Activated T-helper 17 cell treated with anti-CD3 and anti-CD28 coated beads, Interleukin-2, amount 50 U/mL, for 72 hours (primary cell): Measurements from ENCODE around the gene AGAP5. TPM values are rescaled to one million over a fixed set of nuclear protein-coding genes. Genes with fewer than 3 reads are reported as not detected.
"Not testable (repeated sequence)": the region's sequence is repeated elsewhere in the genome, so short reads cannot be mapped to it uniquely, and the experiment has no call there.

Source experiments
- ATAC-seq: fragments of 150-1000 bp; cut with Tn5 transposase; replicated peaks from 2 replicates; pipeline ENCODE4 v1.10.0; 2021; ENCODE audit warnings: mild to moderate bottlenecking, moderate library complexity
- H3K27ac Mint-ChIP-seq: one replicate; pipeline ENCODE4 v1.8.0; 2022; ENCODE audit warnings: mixed read lengths
- H3K27me3 Mint-ChIP-seq: one replicate; pipeline ENCODE4 v1.8.0; 2022; ENCODE audit warnings: mixed read lengths
- H3K36me3 Mint-ChIP-seq: one replicate; pipeline ENCODE4 v1.8.0; 2022; ENCODE audit warnings: low read depth, mild to moderate bottlenecking, mixed read lengths
- H3K4me1 Mint-ChIP-seq: one replicate; pipeline ENCODE4 v1.8.0; 2022; ENCODE audit warnings: mixed read lengths
- H3K4me3 Mint-ChIP-seq: one replicate; pipeline ENCODE4 v1.8.0; 2022; ENCODE audit warnings: mild to moderate bottlenecking, mixed read lengths
- H3K9me3 Mint-ChIP-seq: one replicate; pipeline ENCODE4 v1.8.0; 2022; ENCODE audit warnings: mixed read lengths
- total RNA-seq, 2 donors: library from RNA; stranded (reverse); gene quantifications; one replicate each; pipeline ENCODE4 v1.2.3, GENCODE V29; 2022

Gene AGAP5
- total RNA-seq, 2 donors from 2014 or later, result 6.3 to 7.2 TPM

DNA sequence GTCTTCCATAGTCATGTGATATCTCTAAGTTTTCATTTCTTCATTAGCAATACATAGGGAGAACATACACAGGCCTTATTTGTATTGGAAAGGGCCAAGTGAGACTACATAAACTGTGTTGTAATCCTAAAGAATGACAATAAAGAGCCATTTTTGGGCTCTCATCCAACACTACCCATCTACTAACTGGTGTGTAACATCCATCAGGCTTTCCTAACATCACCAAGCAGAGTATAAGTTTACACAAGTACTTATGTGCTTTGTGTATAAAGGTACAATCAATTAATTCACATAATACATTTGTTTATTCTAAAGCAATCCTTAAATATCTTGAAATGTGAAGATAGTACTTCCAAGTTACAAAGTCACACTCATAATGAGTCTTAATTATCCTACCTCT, 2.6 kb downstream of the AGAP5 start:
- H3K36me3 Mint-ChIP-seq, result peaks cover 28% of the 10 kb centered on the region
- H3K4me3 Mint-ChIP-seq, ATAC-seq, H3K4me1 Mint-ChIP-seq, H3K27ac Mint-ChIP-seq, H3K9me3 Mint-ChIP-seq, H3K27me3 Mint-ChIP-seq: not testable (repeated sequence)

DNA sequence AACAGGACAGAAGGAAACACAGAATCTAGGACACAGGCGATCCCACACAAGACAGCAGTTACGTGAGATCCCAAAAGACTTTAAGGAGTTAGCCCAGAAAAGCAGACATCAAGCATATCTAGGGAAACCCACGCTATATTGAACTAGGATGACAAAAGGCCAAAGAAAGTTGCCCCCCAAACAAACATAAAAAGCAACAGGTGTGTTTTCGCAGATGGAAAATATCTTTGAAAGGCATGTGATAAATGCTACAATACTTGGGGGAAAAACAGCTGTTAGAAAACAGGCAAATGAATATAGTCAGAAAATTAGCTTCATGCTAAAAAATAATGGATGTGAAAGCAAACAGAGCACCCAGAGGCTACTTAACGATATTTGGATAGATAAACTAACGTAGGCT, 7.2 kb downstream of the AGAP5 start:
- not testable (repeated sequence) for H3K4me1 Mint-ChIP-seq, H3K27me3 Mint-ChIP-seq, H3K9me3 Mint-ChIP-seq, ATAC-seq, H3K4me3 Mint-ChIP-seq, H3K27ac Mint-ChIP-seq
- peaks cover 34% of the 10 kb centered on the region for H3K36me3 Mint-ChIP-seq

DNA sequence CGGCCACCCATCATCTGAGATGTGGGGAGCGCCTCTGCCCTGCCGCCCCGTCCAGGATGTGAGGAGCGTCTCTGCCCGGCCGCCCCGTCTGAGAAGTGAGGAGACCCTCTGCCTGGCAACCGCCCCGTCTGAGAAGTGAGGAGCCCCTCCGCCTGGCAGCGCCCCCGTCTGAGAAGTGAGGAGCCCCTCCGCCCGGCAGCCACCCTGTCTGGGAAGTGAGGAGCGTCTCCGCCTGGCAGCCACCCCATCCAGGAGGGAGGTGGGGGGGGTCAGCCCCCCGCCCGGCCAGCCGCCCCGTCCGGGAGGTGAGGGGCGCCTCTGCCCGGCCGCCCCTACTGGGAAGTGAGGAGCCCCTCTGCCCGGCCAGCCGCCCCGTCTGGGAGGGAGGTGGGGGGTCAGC, 8.3 kb downstream of the AGAP5 start:
- not testable (repeated sequence) for H3K27ac Mint-ChIP-seq, H3K4me1 Mint-ChIP-seq

DNA sequence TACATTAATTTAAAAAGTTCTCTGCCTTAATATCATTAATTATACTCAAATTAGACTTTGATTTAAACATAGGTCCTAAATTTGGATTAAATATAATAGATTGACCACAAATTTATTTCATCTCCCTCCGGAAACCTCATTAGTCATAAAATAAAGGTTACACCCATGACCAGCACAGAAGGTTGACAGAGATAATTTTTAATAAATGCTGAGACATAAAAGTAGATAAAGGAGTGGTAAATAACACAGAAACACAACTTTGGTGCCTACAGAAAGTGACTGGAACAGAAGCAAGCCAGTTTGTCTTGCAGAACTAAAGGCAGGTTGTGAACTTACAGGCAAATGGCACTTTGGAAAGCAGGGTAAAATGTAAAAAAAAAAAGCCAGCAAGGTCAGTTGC, 10.3 kb downstream of the AGAP5 start:
- H3K4me3 Mint-ChIP-seq, H3K4me1 Mint-ChIP-seq, ATAC-seq, H3K27ac Mint-ChIP-seq, H3K27me3 Mint-ChIP-seq, H3K9me3 Mint-ChIP-seq: not testable (repeated sequence)
- peaks cover 28% of the 10 kb centered on the region for H3K36me3 Mint-ChIP-seq

More for the DNA sequence above, 8.3 kb downstream of the AGAP5 start:
- H3K36me3 Mint-ChIP-seq, result peaks cover 38% of the 10 kb centered on the region
- H3K27me3 Mint-ChIP-seq, H3K9me3 Mint-ChIP-seq, ATAC-seq, H3K4me3 Mint-ChIP-seq: not testable (repeated sequence)

DNA sequence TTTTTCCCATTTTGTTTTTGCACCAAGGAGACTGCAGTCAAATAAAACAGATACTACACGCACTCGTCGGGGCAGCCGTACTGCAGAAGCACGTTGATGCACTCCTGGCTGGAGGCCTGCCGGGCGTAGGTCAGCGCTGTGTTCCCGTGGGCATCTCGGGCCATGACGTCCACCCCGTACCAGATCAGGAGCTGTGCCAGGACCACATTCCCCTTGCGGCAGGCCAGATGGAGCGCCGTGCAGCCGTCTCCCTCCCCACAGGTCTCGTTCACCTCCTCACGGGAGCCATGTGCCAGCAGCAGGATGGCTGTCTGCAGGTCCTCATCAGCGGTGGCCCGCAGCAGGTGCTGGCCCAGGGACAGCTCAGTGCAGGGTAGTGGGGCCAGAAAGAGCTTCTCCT, 23.4 kb downstream of the AGAP5 start:
- H3K4me3 Mint-ChIP-seq, H3K36me3 Mint-ChIP-seq, H3K4me1 Mint-ChIP-seq, H3K27ac Mint-ChIP-seq, H3K9me3 Mint-ChIP-seq, H3K27me3 Mint-ChIP-seq, ATAC-seq: not testable (repeated sequence)

DNA sequence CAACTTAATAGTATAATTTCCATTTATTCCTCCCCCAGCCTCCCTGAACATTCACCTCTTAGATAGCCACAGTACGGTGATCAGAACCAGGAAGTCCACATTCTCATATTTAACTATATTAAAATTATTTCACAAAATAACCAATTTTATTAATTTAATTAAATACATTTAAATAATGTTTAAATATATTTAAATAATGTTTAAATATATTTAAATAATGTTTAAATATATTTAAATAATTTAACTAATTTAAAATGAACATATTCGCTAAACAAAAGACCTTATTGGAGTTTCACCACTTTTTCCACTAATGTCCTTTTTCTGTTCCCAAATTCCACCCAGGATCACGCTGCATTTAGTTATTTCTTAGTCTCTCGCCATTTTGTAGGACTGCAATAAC, 29.5 kb downstream of the AGAP5 start:
- not testable (repeated sequence) for H3K4me3 Mint-ChIP-seq, H3K9me3 Mint-ChIP-seq, H3K4me1 Mint-ChIP-seq

DNA sequence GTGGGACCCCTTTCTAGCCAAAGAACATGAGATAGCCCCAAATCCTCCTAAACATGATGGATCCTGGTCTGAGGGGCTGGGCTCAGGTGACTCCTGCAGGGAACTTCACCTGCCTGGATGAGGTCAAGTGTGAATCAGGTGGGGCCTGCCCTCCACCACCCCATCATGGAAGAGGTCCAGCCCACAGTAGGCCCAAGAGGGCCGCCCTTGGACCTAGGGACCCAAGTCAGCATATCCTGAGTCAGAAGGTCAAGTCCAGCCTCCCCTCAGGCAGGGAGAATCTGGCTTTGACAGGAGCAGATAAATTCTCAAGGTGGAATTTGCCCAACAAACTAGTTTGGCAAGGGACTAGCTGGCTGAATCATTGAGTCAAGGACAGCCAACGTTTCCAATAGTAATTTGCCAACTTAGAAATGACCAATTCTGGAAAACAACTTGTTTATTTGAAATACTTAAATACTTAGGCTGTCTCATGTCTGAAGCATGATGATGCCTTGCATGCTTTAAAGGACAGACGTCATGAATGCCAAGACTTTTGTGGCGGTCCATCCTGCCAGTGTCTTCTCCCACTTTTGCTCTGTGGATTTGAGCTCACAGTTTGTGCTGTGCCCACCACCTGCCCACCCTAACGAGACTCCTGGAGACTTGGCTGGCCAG, 31.6 kb downstream of the AGAP5 start:
- not testable (repeated sequence) for H3K4me3 Mint-ChIP-seq, H3K27me3 Mint-ChIP-seq, H3K36me3 Mint-ChIP-seq, ATAC-seq, H3K27ac Mint-ChIP-seq, H3K9me3 Mint-ChIP-seq, H3K4me1 Mint-ChIP-seq

More for the DNA sequence above, 29.5 kb downstream of the AGAP5 start:
- H3K27ac Mint-ChIP-seq, H3K27me3 Mint-ChIP-seq, ATAC-seq, H3K36me3 Mint-ChIP-seq: not testable (repeated sequence)

DNA sequence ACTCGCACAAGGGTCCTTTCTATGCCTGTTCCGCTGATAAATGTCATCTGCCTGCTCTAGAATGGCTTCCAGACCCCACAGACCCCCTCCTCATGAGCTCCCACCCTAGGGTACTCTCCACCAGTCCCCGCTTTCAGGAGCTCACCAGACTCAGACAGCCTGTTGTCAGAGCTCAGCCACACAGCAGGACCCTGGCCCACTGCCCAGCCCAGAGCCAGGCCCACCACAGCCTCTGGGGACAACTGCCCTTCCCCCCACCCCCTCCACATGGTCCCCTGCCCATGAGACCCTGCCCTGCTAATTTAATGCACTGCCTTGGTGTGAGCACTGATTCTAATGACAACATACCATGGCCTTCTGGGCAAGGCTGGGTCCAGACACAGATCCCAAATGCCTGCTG, 32.3 kb downstream of the AGAP5 start:
- not testable (repeated sequence) for H3K4me1 Mint-ChIP-seq, H3K9me3 Mint-ChIP-seq, H3K27me3 Mint-ChIP-seq, H3K4me3 Mint-ChIP-seq, H3K27ac Mint-ChIP-seq, H3K36me3 Mint-ChIP-seq, ATAC-seq

DNA sequence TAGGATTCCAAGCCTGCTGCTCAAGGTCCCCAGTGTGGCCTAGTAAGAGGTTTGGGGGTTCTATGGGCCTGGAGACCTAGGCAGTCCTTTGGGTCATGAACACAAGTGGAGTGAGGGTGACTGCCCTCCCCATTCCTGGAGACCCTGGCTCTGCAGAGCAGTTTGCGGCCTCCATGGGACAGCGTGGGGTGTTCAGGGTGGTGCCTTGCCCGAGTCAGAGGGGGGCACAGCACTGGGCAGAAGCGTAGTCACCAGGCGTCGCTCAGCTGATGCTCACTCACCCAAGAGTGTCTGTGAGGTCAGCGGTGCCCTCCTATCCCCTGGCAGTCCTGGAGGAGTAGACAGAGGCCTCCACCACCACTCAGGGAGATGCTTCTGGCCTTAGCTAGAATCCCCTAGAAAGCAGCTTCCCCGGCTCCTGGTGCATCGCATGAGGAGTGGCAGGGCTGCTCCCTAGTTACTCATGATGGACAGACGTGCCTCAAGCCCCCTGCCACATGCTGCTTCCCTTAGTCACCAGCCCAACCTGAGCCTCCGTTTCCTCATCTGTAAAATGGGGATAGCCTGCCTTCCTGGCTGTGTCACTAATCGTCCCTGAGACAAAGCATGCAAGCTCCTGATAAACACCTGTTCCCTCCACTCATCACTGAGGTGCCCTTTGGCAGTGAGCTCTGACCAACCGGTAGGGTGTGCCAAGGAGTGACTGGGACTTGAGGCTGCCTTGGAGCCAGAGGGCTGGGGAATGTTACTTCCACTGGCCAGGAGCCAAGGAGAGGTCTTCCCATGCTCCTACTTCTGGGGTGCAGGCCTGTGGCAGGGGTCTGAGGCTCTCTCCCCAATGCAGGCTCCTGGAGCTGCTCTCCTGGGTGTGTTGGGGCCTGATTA, 33.5 kb downstream of the AGAP5 start:
- H3K4me1 Mint-ChIP-seq, H3K27ac Mint-ChIP-seq, H3K9me3 Mint-ChIP-seq, H3K4me3 Mint-ChIP-seq, H3K36me3 Mint-ChIP-seq, H3K27me3 Mint-ChIP-seq, ATAC-seq: not testable (repeated sequence)

DNA sequence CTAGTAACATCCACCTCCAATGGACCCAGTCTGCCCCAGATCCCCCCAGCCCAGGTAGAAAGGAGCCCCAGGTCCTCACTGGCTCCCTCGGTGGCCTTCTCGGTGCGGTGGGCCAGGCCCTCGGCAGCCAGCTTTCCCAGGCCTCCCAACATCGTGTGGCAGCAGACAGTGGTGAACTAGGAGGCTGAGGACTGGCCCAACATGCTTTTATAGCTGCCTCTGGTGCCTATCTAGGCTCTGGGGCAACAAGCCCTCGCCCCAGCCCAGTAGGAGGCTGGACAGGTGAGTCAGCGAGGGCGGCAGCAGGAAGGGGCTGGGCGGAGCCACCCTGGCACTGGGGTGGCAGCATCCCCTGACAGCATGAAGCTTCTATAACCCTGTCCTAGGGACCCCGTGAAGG, 34.3 kb downstream of the AGAP5 start:
- H3K4me3 Mint-ChIP-seq, H3K4me1 Mint-ChIP-seq, H3K27me3 Mint-ChIP-seq, H3K9me3 Mint-ChIP-seq, ATAC-seq, H3K36me3 Mint-ChIP-seq, H3K27ac Mint-ChIP-seq: not testable (repeated sequence)

DNA sequence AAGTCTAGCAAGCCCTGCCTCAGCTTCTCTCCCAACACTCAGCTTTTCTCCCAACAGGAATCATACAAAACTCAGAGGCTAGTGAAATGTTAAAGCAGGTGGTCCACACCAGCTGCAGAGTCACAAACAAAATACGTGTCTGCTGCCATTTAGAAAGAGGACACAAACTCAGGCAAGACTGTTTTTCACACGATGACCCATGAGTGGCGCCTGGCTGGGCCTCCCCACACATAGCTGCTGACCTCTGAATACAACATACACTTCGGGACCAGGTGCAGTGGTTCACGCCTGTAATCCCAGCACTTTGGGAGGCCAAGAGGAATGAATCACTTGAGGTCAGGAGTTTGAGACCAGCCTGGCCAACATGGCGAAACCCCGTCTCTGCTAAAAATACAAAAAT, 35.2 kb downstream of the AGAP5 start:
- not testable (repeated sequence) for H3K27ac Mint-ChIP-seq, H3K9me3 Mint-ChIP-seq

DNA sequence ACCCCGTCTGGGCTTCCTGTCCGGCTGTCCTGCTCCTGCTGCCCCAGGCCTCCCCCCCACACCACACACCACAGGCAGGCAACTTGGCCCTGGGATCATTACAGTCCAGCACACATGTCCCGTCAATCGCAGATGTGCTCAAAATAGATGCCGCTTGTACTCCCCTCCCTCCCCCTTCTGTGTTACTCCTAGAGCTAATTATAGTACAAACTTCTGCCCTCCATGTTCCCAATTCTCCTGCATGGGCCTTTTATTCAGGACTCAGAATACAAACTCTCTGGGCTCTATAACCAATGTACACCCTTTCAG, 42.0 kb downstream of the AGAP5 start, which contains the start of gene SYNPO2L:
Gene SYNPO2L (minus strand): TSS at position 40 of the 309 bp plus-strand sequence. CDS start 107 bp downstream, outside the sequence.
- no peaks in the 10 kb centered on the region for H3K9me3 Mint-ChIP-seq
- no peak within 1 kb of the TSS for H3K4me3 Mint-ChIP-seq
- no peaks in the 10 kb centered on the region for H3K36me3 Mint-ChIP-seq
- no peak within 1 kb of the TSS for H3K27ac Mint-ChIP-seq
- H3K27me3 Mint-ChIP-seq, result no peaks in the 10 kb centered on the region
- no peak for ATAC-seq
- no peaks in the 10 kb centered on the region for H3K4me1 Mint-ChIP-seq

More for the DNA sequence above, 35.2 kb downstream of the AGAP5 start:
- not testable (repeated sequence) for H3K36me3 Mint-ChIP-seq, H3K27me3 Mint-ChIP-seq, H3K4me3 Mint-ChIP-seq, H3K4me1 Mint-ChIP-seq, ATAC-seq

DNA sequence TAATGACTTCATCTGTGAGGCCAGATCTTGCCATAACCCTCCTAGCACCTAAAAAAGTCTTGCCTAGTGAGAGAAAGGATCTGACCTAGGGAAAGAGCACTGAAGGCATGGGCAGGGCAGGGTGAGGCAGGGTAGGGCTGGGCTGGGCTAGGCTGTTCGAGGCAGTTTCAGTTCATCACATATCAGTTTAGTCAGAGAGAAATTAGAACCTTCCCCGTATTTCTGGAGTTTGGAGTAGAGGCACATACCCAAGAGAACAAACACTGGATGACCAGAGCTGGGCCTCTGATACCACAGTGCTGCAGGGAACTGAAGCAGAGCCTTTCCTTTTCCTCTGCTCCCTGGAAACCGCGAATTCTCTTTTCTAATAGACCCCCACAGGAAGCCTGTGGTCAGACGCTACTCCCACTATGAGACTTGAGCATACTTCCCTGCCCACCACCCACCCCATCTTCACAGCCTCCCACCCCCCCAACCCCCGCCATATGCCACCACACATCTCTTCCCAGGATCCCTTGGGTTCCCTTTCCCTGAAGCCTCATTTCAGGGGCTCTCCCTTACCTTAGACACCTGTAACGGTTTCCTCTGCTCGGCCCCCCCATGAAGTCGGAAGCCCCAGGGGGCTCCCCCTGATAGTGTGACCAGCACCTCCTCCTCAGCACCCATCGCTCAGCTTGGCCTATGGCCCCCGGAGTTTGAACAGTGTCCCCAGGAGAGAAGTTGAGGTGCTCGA, 42.5 kb downstream of the AGAP5 start:
- H3K27me3 Mint-ChIP-seq, result peaks cover 3% of the 10 kb centered on the region
- no peaks in the 10 kb centered on the region for H3K4me1 Mint-ChIP-seq
- no peak overlapping the region for H3K27ac Mint-ChIP-seq
- ATAC-seq, result no peak
- no peaks in the 10 kb centered on the region for H3K36me3 Mint-ChIP-seq
- H3K4me3 Mint-ChIP-seq, result no peak overlapping the region
- H3K9me3 Mint-ChIP-seq, result no peaks in the 10 kb centered on the region

DNA sequence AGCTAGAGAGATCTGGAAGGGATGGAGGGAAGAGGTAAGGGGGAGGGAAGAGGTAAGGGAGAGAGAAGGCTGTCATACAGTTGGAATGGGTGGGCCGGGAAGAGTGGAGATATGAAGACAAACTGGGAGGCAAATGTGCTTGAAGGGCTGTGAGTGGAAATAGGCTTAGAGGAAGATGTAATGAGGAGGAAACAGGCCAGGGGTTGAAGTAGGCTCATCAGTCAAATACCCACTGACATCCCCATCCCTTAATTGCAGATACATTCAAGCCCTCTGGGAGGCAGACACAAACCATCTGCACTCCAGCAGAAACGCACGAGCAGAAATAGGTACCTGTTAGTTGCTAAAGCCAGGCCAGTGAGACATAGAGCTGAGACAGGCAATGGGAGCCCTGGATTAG, 44.2 kb downstream of the AGAP5 start:
- Mint-ChIP-seq H3K4me1 (no peaks in the 10 kb centered on the region), H3K4me3 (no peak overlapping the region), H3K9me3 (no peaks in the 10 kb centered on the region), H3K36me3 (no peaks in the 10 kb centered on the region), H3K27me3 (peaks cover 10% of the 10 kb centered on the region), H3K27ac (no peak overlapping the region)
- ATAC-seq, result no peak

DNA sequence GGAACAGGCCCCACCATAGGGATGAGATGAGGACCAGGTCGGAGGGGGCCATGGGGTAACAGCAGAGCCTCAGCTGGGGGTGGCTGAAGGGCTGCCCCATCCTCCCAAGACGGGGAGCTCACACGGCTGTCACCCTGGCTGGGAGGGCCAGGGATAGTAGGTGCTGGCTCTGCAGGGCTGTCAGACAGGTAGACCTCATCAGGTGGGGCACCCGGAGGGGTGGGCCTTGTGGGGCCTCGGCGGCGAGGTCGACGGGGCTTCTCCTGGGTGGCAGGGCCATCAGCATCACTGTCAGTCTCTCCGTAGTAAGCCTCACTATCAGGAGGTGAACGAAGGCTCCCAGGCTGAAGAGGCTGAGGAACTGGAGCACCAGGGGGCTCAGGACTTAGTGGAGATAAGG, 44.7 kb downstream of the AGAP5 start:
- Mint-ChIP-seq H3K4me3 (no peak overlapping the region), H3K27ac (no peak overlapping the region), H3K4me1 (no peaks in the 10 kb centered on the region), H3K36me3 (no peaks in the 10 kb centered on the region), H3K27me3 (peaks cover 11% of the 10 kb centered on the region), H3K9me3 (no peaks in the 10 kb centered on the region)
- no peak for ATAC-seq
